H9 (cell line): ENCODE data around the gene FOXR1. TPM values are rescaled to one million over a fixed set of nuclear protein-coding genes. Genes with fewer than 3 reads are reported as not detected.
"Not testable (repeated sequence)": the region's sequence is repeated elsewhere in the genome, so short reads cannot be mapped to it uniquely, and the experiment has no call there.

Experiments used
- DNase-seq: peaks from one replicate; pipeline ENCODE4 v3.0.0-alpha.2; 2017
- H2AFZ ChIP-seq: one replicate; pipeline ENCODE4 v1.6.1; 2013; ENCODE audit warnings: mild to moderate bottlenecking, low read length, control low read depth, moderate library complexity
- H2AK5ac ChIP-seq: 2 replicates; pipeline ENCODE4 v1.6.1; 2013; ENCODE audit warnings: low read length, control low read depth, mixed read lengths; ENCODE audit not compliant: insufficient read length
- H2BK120ac ChIP-seq: one replicate; pipeline ENCODE4 v1.6.1; 2013; ENCODE audit warnings: low read depth, mild to moderate bottlenecking, low read length, control low read depth, inconsistent platforms; ENCODE audit not compliant: poor library complexity, severe bottlenecking
- H2BK12ac ChIP-seq: 2 replicates; pipeline ENCODE4 v1.6.1; 2013; ENCODE audit warnings: low read length, control low read depth, mixed read lengths, low read depth; ENCODE audit not compliant: insufficient read length
- H2BK15ac ChIP-seq: 2 replicates; pipeline ENCODE4 v1.6.1; 2013; ENCODE audit warnings: low read depth, low read length, control low read depth
- H2BK20ac ChIP-seq: one replicate; pipeline ENCODE4 v1.6.1; 2013; ENCODE audit warnings: low read depth, mild to moderate bottlenecking, low read length, control low read depth, inconsistent platforms; ENCODE audit not compliant: poor library complexity, severe bottlenecking
- H2BK5ac ChIP-seq: 2 replicates; pipeline ENCODE4 v1.6.1; 2013; ENCODE audit warnings: low read length, control low read depth, mixed read lengths; ENCODE audit not compliant: insufficient read length
- H3K14ac ChIP-seq: 2 replicates; pipeline ENCODE4 v1.6.1; 2013; ENCODE audit warnings: low read length, control low read depth; ENCODE audit not compliant: insufficient read depth
- H3K18ac ChIP-seq: 2 replicates; pipeline ENCODE4 v1.6.1; 2013; ENCODE audit warnings: low read depth, mild to moderate bottlenecking, mixed read lengths, low read length, control low read depth; ENCODE audit not compliant: insufficient read length
- H3K23ac ChIP-seq: 2 replicates; pipeline ENCODE4 v1.6.1; 2013; ENCODE audit warnings: low read length, control low read depth, mixed read lengths, low read depth; ENCODE audit not compliant: insufficient read length
- H3K23me2 ChIP-seq: 2 replicates; pipeline ENCODE4 v1.6.1; 2013; ENCODE audit warnings: low read depth, mild to moderate bottlenecking, mixed read lengths, low read length, control low read depth; ENCODE audit not compliant: insufficient read length, poor library complexity, severe bottlenecking
- H3K27ac ChIP-seq: 2 replicates; pipeline ENCODE4 v1.5.1; 2013; ENCODE audit warnings: low read length, control low read depth, mixed read lengths, low read depth; ENCODE audit not compliant: insufficient read length
- H3K27me3 ChIP-seq: 2 replicates; pipeline ENCODE4 v1.6.1; 2013; ENCODE audit warnings: low read length, control low read depth, inconsistent platforms; ENCODE audit not compliant: insufficient read depth
- H3K4ac ChIP-seq: 2 replicates; pipeline ENCODE4 v1.6.1; 2013; ENCODE audit warnings: low read depth, mild to moderate bottlenecking, control low read depth, inconsistent platforms, low read length, moderate library complexity
- H3K4me1 ChIP-seq: 2 replicates; pipeline ENCODE4 v1.6.1; 2013; ENCODE audit warnings: low read length, control low read depth, inconsistent platforms; ENCODE audit not compliant: insufficient read depth
- H3K4me2 ChIP-seq: 2 replicates; pipeline ENCODE4 v1.6.1; 2013; ENCODE audit warnings: low read length, control low read depth, mixed read lengths; ENCODE audit not compliant: insufficient read length, insufficient read depth
- H3K56ac ChIP-seq: 2 replicates; pipeline ENCODE4 v1.6.1; 2013; ENCODE audit warnings: low read depth, mild to moderate bottlenecking, mixed read lengths, low read length, control low read depth; ENCODE audit not compliant: insufficient read length
- H3K79me1 ChIP-seq: 2 replicates; pipeline ENCODE4 v1.6.1; 2013; ENCODE audit warnings: low read depth, mild to moderate bottlenecking, moderate library complexity, low read length, control low read depth, inconsistent platforms; ENCODE audit not compliant: insufficient read depth, poor library complexity, severe bottlenecking
- H3K79me2 ChIP-seq: 2 replicates; pipeline ENCODE4 v1.6.1; 2013; ENCODE audit warnings: low read length, control low read depth, inconsistent platforms; ENCODE audit not compliant: insufficient read depth
- H3K9ac ChIP-seq: 2 replicates; pipeline ENCODE4 v1.6.1; 2013; ENCODE audit warnings: low read length, control low read depth, mixed read lengths; ENCODE audit not compliant: insufficient read length; ENCODE audit errors: extremely low read depth
- H3K9me3 ChIP-seq: one replicate; pipeline ENCODE4 v1.6.1; 2013; ENCODE audit warnings: low read depth, low read length, inconsistent platforms; ENCODE audit not compliant: control insufficient read depth
- H3T11ph ChIP-seq: one replicate; pipeline ENCODE4 v1.6.1; 2013; ENCODE audit warnings: mild to moderate bottlenecking, low read length, control low read depth, inconsistent platforms
- H4K20me1 ChIP-seq: one replicate; pipeline ENCODE4 v1.6.1; 2013; ENCODE audit not compliant: control insufficient read depth, insufficient read length, insufficient read depth
- H4K5ac ChIP-seq: 2 replicates; pipeline ENCODE4 v1.6.1; 2013; ENCODE audit warnings: low read depth, mild to moderate bottlenecking, mixed read lengths, low read length, control low read depth; ENCODE audit not compliant: insufficient read length
- H4K8ac ChIP-seq: replicated peaks from 2 replicates; pipeline ENCODE4 v1.6.1; 2013; ENCODE audit warnings: low read length, control low read depth, mixed read lengths, low read depth; ENCODE audit not compliant: insufficient read length
- H4K91ac ChIP-seq: 2 replicates; pipeline ENCODE4 v1.6.1; 2013; ENCODE audit warnings: low read depth, mild to moderate bottlenecking, moderate library complexity, mixed read lengths, low read length, control low read depth; ENCODE audit not compliant: insufficient read length
- H3K27ac Mint-ChIP-seq, 3 experiments: 2 replicates in 2 of 3; 3 replicates in 1 of 3; pipeline ENCODE4 v1.8.0; 2020 to 2021; ENCODE audit warnings: mixed read lengths in 3 of 3, mild to moderate bottlenecking in 1 of 3, moderate library complexity in 1 of 3
- H3K27me3 Mint-ChIP-seq: 2 replicates; pipeline ENCODE4 v1.8.0; 2021; ENCODE audit warnings: low read depth, mild to moderate bottlenecking, moderate library complexity, mixed read lengths
- H3K36me3 Mint-ChIP-seq, 3 experiments: 2 replicates in 2 of 3; 3 replicates in 1 of 3; pipeline ENCODE4 v1.8.0; 2020 to 2021; ENCODE audit warnings: low read depth in 3 of 3, mixed read lengths in 3 of 3; ENCODE audit not compliant: insufficient read depth in 1 of 3
- H3K4me1 Mint-ChIP-seq, 2 experiments: 2 replicates each; pipeline ENCODE4 v1.8.0; 2020; ENCODE audit warnings: mixed read lengths in 2 of 2
- H3K4me3 Mint-ChIP-seq, 2 experiments: 2 replicates in 1 of 2; 3 replicates in 1 of 2; pipeline ENCODE4 v1.8.0; 2020 to 2021; ENCODE audit warnings: mild to moderate bottlenecking in 2 of 2, mixed read lengths in 2 of 2, moderate library complexity in 1 of 2
- H3K9me3 Mint-ChIP-seq, 2 experiments: 2 replicates in 1 of 2; 3 replicates in 1 of 2; pipeline ENCODE4 v1.8.0; 2020; ENCODE audit warnings: mild to moderate bottlenecking in 2 of 2, mixed read lengths in 2 of 2, moderate library complexity in 1 of 2
- CTCF ChIP-seq: fragments of 200-600 bp; sonication (generic); conservative IDR thresholded peaks from 3 replicates; pipeline ENCODE4 v1.8.0; 2021; ENCODE audit warnings: antibody characterized with exemption, mild to moderate bottlenecking
- WGBS: extraction: QIAGEN DNeasy Blood & Tissue Kit; methylation state at CpG from one replicate; pipeline ENCODE4 v1.1.7; 2013; ENCODE audit warnings: missing lambda C conversion rate, low lambda C conversion rate, mixed read lengths; ENCODE audit not compliant: insufficient read length; ENCODE audit errors: extremely low coverage; 5-methylcytosine and 5-hydroxymethylcytosine counted together
- total RNA-seq: library from RNA; stranded (reverse); gene quantifications from 2 replicates; pipeline ENCODE4 v1.2.1, GENCODE V29; 2021

Gene FOXR1
- total RNA-seq, 1 experiment from 2014 or later, result not detected

DNA sequence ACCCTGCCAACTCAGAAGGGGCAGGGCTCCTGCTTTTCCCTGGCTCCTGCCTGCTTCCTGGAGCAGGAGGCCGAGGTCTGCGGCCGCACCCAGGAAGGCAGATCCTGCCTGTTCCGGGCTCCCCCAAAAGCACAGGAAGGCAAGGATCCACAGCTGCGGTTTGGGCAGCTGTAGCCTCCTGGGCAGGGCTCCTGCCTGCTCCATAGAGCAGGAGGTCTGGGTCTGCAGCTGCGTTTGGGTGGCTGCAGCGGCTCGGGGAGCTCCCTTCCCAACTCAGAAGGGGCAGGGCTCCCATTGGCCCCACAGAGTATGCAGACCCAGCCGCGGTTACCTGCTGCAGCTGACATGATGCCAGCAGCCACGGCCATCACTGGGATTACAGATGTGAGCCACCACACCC lies 10.0 kb upstream of the FOXR1 start:
- Histone ChIP-seq H3K4me1 (no peaks in the 10 kb centered on the region), H3K23me2 (no peaks in the 10 kb centered on the region), H3K79me2 (no peaks in the 10 kb centered on the region), H3K9ac (no peak overlapping the region), H4K5ac (no peak overlapping the region), H3K14ac (no peak overlapping the region), H4K91ac (no peak overlapping the region), H3K18ac (no peak overlapping the region), H3T11ph (no peak overlapping the region), H2BK120ac (no peak overlapping the region), H3K79me1 (no peaks in the 10 kb centered on the region), H3K56ac (no peak overlapping the region), H3K4me2 (no peak overlapping the region), H2AK5ac (no peak overlapping the region), H3K4ac (no peak overlapping the region), H2BK12ac (no peak overlapping the region), H4K8ac (no peak overlapping the region), H2BK5ac (no peak overlapping the region), H2BK15ac (no peak overlapping the region), H3K27me3 (no peaks in the 10 kb centered on the region), H4K20me1 (no peaks in the 10 kb centered on the region), H2BK20ac (no peak overlapping the region), H3K9me3 (no peaks in the 10 kb centered on the region), H3K23ac (no peak overlapping the region), H3K27ac (no peak overlapping the region), H2AFZ (no peak overlapping the region)
- Mint-ChIP-seq H3K9me3 (no peaks in the 10 kb centered on the region), H3K27ac (no peak overlapping the region), H3K36me3 (no peaks in the 10 kb centered on the region), H3K4me1 (peaks cover 2% of the 10 kb centered on the region in 2 experiments), H3K27me3 (peaks cover 11% of the 10 kb centered on the region), H3K4me3 (no peak overlapping the region)
- DNase-seq, result peak; percentile 40
- WGBS, result no CpG with 5 or more reads among the region's 11 CpGs
- TF ChIP-seq CTCF, result no peak

GRCh38 chr11:118969508-118969907 lies 2.1 kb upstream of the FOXR1 start:
- H3K36me3 Mint-ChIP-seq, H3K9me3 Mint-ChIP-seq, H3T11ph ChIP-seq, H2BK12ac ChIP-seq, H2BK20ac ChIP-seq, H3K27ac ChIP-seq, H2AFZ ChIP-seq, DNase-seq, H3K4ac ChIP-seq, H4K5ac ChIP-seq, H3K9ac ChIP-seq, H3K23me2 ChIP-seq, H3K9me3 ChIP-seq, H2AK5ac ChIP-seq, H3K18ac ChIP-seq, H4K91ac ChIP-seq, H4K20me1 ChIP-seq, H3K79me1 ChIP-seq, H2BK120ac ChIP-seq, H3K56ac ChIP-seq, H3K23ac ChIP-seq, H3K27me3 Mint-ChIP-seq, H3K4me1 Mint-ChIP-seq, H3K4me3 Mint-ChIP-seq, H2BK15ac ChIP-seq, H4K8ac ChIP-seq, H3K4me1 ChIP-seq, H3K27ac Mint-ChIP-seq, H3K27me3 ChIP-seq, H3K14ac ChIP-seq, H3K79me2 ChIP-seq, H3K4me2 ChIP-seq, H2BK5ac ChIP-seq: not testable (repeated sequence)
- WGBS, result no CpG with 5 or more reads among the region's 2 CpGs
